A549 treated with RU486 at 1 μM for 4 hours (cell line): ENCODE measurements around the gene KDM8. TPM values are rescaled to one million over a fixed set of nuclear protein-coding genes. Genes with fewer than 3 reads are reported as not detected.

Experiments
- total RNA-seq: library from RNA; stranded (reverse); fragments of 200-300 nt; extraction: Qiagen RNA extraction; gene quantifications from 5 replicates; pipeline ENCODE4 v1.2.3, GENCODE V29; 2022; ENCODE audit warnings: low read depth

The KDM8 gene
- 1.9 to 2.8 TPM (median 2.4 TPM) in 5 replicates for total RNA-seq

DNA sequence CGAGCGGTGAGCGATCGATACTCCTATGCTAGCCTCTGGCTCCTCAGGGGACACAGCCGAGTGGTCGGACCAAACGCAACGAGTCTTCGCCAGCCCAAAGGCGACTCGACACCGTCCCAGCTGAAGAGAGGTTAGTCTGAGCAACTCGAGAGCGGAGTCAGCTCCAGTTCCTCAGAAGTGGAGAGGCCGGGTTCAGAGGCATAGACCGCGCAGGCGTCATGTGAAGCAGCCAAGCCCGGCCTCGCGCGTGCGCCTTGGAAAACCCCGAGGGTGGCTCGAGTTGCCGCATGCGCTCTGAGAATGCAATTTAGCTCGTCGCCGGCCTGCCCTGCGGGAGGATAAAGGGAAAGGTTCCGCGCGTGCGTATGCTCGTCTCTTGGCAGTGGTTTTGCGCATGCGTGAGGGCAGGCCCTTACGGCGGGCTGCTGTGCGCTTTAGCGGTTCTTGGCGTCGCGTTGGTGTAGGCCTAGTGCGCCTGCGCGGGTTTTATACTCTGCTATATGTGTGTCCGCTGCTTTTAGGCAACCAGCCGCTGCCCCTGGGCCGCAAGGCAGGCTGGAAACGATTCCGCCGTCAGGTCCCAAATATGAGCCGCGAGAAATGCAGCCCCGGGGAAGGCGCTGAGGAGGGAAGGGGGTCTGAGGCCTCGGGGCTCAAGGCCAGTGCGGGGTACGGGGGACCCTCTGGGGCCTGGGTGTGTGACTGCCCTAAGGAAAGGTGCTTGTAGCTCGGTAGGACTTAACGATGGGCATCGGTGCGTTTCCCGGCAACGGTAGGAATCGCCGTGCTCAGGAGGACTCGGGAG lies at the start of gene KDM8:
Gene KDM8 (plus strand): TSS at position 20 of the 805 bp plus-strand sequence. CDS start 6,598 bp downstream, outside the sequence.

DNA sequence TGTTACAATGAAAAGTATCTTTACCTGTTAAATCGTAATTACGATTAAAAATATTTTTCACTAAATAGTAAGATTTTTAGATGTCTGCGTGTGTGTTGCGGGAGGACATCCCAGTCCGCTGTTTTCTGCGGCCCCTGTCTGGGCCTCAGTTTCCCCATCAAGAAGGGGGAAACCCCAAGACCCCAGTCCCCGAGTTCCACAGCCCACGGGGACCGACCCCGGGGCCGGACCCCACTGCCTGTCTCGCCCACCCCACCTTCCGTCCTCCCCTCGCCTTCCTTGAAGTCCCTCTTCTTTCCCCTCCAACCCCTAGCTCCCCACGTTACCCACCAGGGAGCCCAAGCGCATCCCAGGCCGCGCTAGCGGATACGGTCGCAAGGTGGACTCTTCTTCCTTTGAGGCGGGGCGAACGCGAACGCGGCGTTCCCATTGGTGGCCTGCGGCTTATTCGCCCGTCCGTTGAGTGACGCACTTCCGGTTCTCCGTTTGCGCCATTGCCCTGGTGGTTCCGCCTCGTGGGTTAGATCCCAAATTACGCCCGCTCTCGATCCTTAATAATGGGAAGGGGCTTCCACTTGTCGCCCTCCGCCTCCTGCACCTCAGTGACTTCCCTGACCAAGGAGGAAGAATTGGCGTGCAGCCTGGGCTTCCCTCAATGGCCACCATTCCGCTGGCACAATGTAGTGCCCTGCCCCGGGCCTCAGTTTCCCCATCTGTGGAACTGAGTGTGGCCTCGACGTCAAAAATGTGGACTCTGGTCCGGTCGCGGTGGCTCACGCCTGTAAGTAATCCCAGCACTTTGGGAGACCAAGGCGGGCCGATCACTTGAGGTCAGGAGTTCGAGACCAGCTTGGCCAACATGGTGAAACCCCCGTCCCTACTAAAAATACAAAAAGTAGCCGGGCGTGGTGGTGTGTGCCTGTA lies 65.3 kb downstream of the KDM8 start, which contains the start of gene NSMCE1:
Gene NSMCE1 (minus strand): TSS at position 397 of the 924 bp plus-strand sequence. CDS start 11,202 bp downstream, outside the sequence.

Other genes starting within 250 kb of the KDM8 start
- gene C16orf82, start 136.6 kb upstream of the KDM8 start, total RNA-seq, result not detected in 5 replicates
- 56.7 to 59.1 TPM (median 58.2 TPM) in 5 replicates for gene NSMCE1, start 65.2 kb downstream of the KDM8 start, total RNA-seq
- 37.2 to 46.4 TPM (median 39.2 TPM) in 5 replicates for gene IL4R, start 110.4 kb downstream of the KDM8 start, total RNA-seq
- not detected in 5 replicates for gene IL21R, start 198.6 kb downstream of the KDM8 start, total RNA-seq